Pancreas (tissue), 10 donors: ENCODE results near the gene EIF1. TPM values are rescaled to one million over a fixed set of nuclear protein-coding genes. Genes with fewer than 3 reads are reported as not detected.

Experiments
- ATAC-seq, 4 donors: fragments of 200-7000 bp; cut with Tn5 transposase; one replicate each; pipeline versions ENCODE4 v1.8.0 to v1.9.1; 2020; ENCODE audit warnings: mild to moderate bottlenecking in 4 of 4, moderate library complexity in 4 of 4
- DNase-seq, 6 donors: peaks; one replicate each; pipeline ENCODE4 v3.0.0-alpha.2; 2020
- FAIRE-seq: peaks from 2 replicates; lab custom pipeline; 2012; peaks lifted over from hg19 to GRCh38; lab: Jason Lieb, UNC
- H3K27ac ChIP-seq, 4 donors: fragments of 200-600 bp; sonication (generic); 1 replicate in 3 of 4; 2 replicates in 1 of 4; pipeline versions ENCODE4 v1.5.0 to v1.8.0; 2020
- H3K27me3 ChIP-seq, 4 donors: fragments of 200-600 bp; one replicate each; pipeline ENCODE4 v1.8.0; 2021
- H3K36me3 ChIP-seq, 3 donors: fragments of 200-600 bp; sonication (generic) in 1 of 3; one replicate each; pipeline versions ENCODE4 v1.5.0 to v1.8.0; 2020 to 2021
- H3K4me1 ChIP-seq, 3 donors: fragments of 200-600 bp; one replicate each; pipeline ENCODE4 v1.8.0; 2021
- H3K4me3 ChIP-seq, 4 donors: fragments of 200-600 bp; sonication (generic) in 2 of 4; one replicate each; pipeline versions ENCODE4 v1.5.0 to v1.8.0; 2020 to 2021
- H3K9me3 ChIP-seq, 4 donors: fragments of 200-600 bp; one replicate each; pipeline ENCODE4 v1.8.0; 2021
- WGBS, 2 donors: extraction: QIAGEN DNeasy Blood & Tissue Kit; methylation state at CpG; one replicate each; pipeline ENCODE4 v1.1.7; 2013; 5-methylcytosine and 5-hydroxymethylcytosine counted together
- intact Hi-C, 3 donors: fragments of 100-400 bp; cut with DNase I; formaldehyde crosslinking; loops; one replicate each; pipeline versions ENCODE4 v1.11.1 to v1.14.2; 2022
- polyA plus RNA-seq, 2 donors: library from polyadenylated mRNA; stranded (reverse); fragments of 200-250 nt; gene quantifications; one replicate each; pipeline ENCODE4 v1.2.3, GENCODE V29; 2013
- total RNA-seq, 6 donors: library from RNA; stranded (reverse); fragmentation: NEBNext Ultra II Directional in 4 of 6; extraction: Animal tissue kit (Norgen Biotek cat#: 25700) in 4 of 6; gene quantifications; one replicate each; pipeline versions ENCODE4 v1.2.1 to v1.2.4, GENCODE V29; 2021 to 2023
- TF ChIP-seq, protein P1 (sequence below), 4 donors: fragments of 200-600 bp; sonication (generic) in 3 of 4; IDR thresholded peaks; one replicate each; pipeline versions ENCODE4 v1.5.0 to v1.8.0; 2021; ENCODE audit warnings: antibody characterized with exemption in 4 of 4
- donor health status: healthy with polysubstance abuse.
- donor health status: DM: no; HTN: no; CAD: no; lungs with moderate emphysema.
- donor health status: DM: no; HTN: no; CAD: no.
- donor health status: control.
- donor health status: control.
- donor health status: Bipolar disorder and iron deficiency.
- donor health status: DM: yes; HTN: yes; CAD: no.
- donor health status: DM: no; HTN: no; CAD: no.
- donor health status: DM: no; HTN: no; CAD: no.
- donor health status: DM: yes; HTN: yes; CAD: no.

EIF1 gene
- total and polyA plus RNA-seq, 8 donors, result 316 to 934 (median 554) TPM

DNA sequence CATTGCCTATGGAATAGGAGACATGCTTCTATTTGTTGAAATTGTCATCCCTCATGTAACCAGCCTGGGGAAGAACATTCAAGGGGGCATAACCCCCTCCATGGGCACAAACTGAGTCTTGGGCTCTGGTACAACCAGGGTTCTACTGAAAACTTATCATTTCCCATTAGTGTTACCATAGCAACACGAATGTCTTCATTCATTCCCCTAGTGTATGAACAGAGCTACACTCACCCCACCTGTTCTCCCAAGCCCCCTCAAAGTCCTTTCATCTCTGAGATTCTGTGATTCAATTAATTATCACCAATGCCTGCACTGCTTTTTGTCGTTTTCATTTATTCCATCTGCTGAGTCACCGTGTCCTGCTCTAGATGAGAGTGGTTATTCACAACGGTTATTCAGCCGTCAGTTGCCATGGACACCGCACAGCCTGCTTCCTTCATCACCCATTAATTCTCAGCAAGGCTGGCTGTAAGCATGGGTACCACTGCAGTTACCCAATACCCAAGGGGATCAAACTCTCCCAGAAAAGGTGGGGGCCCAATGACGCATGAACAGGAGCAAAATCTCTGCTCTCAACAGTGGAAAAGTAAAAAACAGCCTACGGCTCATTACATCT, 21.9 kb downstream of the EIF1 start:
- FAIRE-seq (no peak), DNase-seq (no peak), ATAC-seq (peak in 3 of 4 donors; percentile 19 to 76 (median 71))
- H3K27me3 ChIP-seq, result no peaks in the 10 kb centered on the region
- intact Hi-C loops, result no loop called here
- TF ChIP-seq, protein P1, sequence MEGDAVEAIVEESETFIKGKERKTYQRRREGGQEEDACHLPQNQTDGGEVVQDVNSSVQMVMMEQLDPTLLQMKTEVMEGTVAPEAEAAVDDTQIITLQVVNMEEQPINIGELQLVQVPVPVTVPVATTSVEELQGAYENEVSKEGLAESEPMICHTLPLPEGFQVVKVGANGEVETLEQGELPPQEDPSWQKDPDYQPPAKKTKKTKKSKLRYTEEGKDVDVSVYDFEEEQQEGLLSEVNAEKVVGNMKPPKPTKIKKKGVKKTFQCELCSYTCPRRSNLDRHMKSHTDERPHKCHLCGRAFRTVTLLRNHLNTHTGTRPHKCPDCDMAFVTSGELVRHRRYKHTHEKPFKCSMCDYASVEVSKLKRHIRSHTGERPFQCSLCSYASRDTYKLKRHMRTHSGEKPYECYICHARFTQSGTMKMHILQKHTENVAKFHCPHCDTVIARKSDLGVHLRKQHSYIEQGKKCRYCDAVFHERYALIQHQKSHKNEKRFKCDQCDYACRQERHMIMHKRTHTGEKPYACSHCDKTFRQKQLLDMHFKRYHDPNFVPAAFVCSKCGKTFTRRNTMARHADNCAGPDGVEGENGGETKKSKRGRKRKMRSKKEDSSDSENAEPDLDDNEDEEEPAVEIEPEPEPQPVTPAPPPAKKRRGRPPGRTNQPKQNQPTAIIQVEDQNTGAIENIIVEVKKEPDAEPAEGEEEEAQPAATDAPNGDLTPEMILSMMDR (IDR thresholded peaks at IDR 0.05), result no peak
- no peaks in the 10 kb centered on the region for H3K9me3 ChIP-seq
- H3K4me3 ChIP-seq, result no peak overlapping the region
- no peaks in the 10 kb centered on the region for H3K36me3 ChIP-seq
- 51 to 52% methylated on average over 8 of the region's 8 CpGs for whole genome bisulfite sequencing, 2 donors
- H3K4me1 ChIP-seq, result no peaks in the 10 kb centered on the region
- no peak overlapping the region for H3K27ac ChIP-seq

DNA sequence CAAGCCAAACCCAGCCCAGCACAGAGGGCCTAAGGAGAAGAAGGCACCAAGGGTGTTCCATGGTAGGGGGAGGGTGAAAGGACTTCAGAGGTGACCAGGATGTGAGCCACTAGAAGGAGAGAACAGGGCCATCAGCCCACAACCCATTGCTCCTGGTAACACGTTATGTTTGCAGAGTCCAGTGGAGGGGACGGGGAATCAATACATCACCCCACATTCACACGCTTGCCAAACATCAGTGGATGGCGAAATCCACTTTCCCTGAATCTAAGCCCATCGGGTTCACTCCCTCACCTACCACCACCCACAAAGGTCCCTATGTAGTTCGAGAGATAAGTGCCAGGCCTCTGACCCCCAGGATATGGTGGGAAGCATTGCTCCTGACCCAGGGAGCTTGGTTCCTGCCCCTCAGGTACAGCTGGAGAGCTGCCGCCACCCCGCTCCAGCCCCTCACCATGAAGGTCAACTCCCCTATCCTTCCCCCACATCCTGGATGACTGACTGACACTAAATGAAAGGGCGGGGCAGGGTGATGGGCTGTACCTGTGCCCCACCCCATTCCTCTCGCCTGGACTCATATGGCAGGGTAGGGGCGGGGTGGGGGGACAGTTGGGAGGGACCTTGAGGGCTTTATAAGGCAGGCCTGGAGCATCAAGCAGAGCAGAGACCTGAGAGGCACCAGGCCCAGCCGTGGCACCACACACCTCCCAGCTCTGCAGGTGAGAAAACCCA, 23.1 kb downstream of the EIF1 start, which contains the start of gene GAST:
TSS of gene GAST (plus strand) at position 663 of the 732 bp plus-strand sequence. CDS start 3,106 bp downstream, outside the sequence.
- no peaks in the 10 kb centered on the region for H3K9me3 ChIP-seq
- H3K4me1 ChIP-seq, result no peaks in the 10 kb centered on the region
- no peaks in the 10 kb centered on the region for H3K27me3 ChIP-seq
- TF ChIP-seq, protein P1 (IDR thresholded peaks at IDR 0.05), result no peak
- ATAC-seq (no peak), FAIRE-seq (no peak), DNase-seq (no peak)
- no peaks in the 10 kb centered on the region for H3K36me3 ChIP-seq
- H3K27ac ChIP-seq, result no peak within 1 kb of the TSS
- intact Hi-C loops, result no loop called here
- no peak within 1 kb of the TSS for H3K4me3 ChIP-seq
- 80 to 95% methylated on average over 12 of the region's 12 CpGs for WGBS, 2 donors

DNA sequence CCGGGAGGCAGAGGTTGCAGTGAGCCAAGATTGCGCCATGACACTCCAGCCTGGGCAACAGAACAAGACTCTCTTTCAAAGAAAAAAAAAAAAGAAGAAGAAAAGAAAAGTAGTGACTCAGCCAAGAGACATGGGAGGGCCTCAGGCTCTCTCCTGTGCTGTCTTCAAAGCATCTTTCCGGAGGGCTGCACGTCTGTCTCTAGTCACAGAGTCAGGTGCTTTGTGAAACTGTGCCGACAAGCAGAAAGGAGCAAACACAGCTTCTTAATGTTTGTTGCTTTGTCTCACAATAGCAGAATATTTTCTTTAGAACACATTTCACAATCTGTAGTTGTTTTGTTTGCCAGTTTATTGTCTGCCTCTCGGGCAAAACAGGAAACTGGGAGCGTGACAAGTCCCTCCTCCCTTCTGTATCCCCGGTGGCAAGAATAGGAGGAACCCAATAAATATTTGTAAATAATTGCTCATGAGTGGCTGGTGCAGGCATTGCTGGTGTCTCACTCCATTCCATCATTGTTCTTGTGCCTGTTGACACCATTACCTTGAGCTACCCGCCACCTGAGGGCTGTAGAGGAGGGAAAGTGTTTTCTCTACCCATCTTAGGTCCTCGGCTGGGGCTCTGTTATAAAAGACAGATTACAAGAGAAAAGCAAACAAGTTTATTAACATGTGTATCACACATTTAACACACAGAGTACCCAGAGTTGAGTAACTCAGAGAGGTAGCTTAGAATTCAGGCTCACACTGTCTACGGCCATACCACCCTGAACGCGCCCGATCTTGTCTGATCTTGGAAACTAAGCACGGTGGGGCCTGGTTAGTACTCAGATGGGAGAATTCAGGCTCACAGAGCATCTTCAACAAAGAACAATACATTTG, 29.0 kb downstream of the EIF1 start:
- FAIRE-seq (no peak), DNase-seq (no peak), ATAC-seq (peak in 2 of 4 donors; percentile 26 to 55)
- Histone ChIP-seq H3K36me3 (no peaks in the 10 kb centered on the region), H3K4me3 (no peak overlapping the region), H3K27me3 (no peaks in the 10 kb centered on the region), H3K27ac (no peak overlapping the region), H3K4me1 (no peaks in the 10 kb centered on the region), H3K9me3 (no peaks in the 10 kb centered on the region)
- TF ChIP-seq, protein P1 (IDR thresholded peaks at IDR 0.05), result no peak
- 62 to 69% methylated on average over 15 of the region's 15 CpGs for WGBS, 2 donors
- intact Hi-C loops, result no loop called here

DNA sequence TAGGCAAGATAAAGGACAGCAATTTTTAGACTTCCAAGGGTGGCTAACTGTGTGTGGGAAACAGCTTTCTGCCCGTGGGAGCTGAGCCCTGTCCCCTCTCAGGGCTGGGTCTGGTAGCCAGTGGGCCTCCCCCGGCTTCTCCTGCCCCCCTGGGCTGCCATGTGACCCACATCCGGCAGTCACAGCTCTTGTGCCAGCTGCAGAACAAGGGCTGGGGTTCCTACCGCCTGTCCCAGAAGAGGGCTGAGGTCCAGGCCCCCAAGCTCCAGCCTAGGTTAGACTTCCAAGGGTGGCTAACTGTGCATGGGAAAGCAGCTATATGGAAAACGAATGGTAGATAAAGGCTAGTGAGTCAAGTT, 29.6 kb downstream of the EIF1 start:
- H3K36me3 ChIP-seq, result no peaks in the 10 kb centered on the region
- no peak for ATAC-seq
- H3K27ac ChIP-seq, result no peak overlapping the region
- no peak overlapping the region for H3K4me3 ChIP-seq
- no peak for FAIRE-seq
- no peaks in the 10 kb centered on the region for H3K27me3 ChIP-seq
- WGBS, 2 donors, result 49 to 63% methylated on average over 5 of the region's 5 CpGs
- DNase-seq, result no peak
- H3K9me3 ChIP-seq, result no peaks in the 10 kb centered on the region
- intact Hi-C loops, result no loop called here
- TF ChIP-seq, protein P1 (IDR thresholded peaks at IDR 0.05), result no peak
- no peaks in the 10 kb centered on the region for H3K4me1 ChIP-seq
